HG03159 (cell line): Measurements from ENCODE around the gene OR5K2.

Source experiments
- ATAC-seq: cut with Tn5 transposase; IDR thresholded peaks from one replicate; pipeline ENCODE4 v1.9.1; 2021; ENCODE audit warnings: mild to moderate bottlenecking, moderate library complexity; ENCODE audit not compliant: unreplicated experiment

Gene OR5K2

GRCh38 chr3:98521897-98522543, 24.5 kb downstream of the OR5K2 start:
- peak; percentile 44 for ATAC-seq

GRCh38 chr3:98522544-98523281, 25.2 kb downstream of the OR5K2 start, which contains the start of gene CLDND1:
Gene CLDND1 (minus strand): TSS chr3:98522902. CDS start chr3:98521424, 1,478 bp downstream.
- peak; percentile 89 for ATAC-seq

- no peak for ATAC-seq
Measured at GRCh38 chr3:98525494-98525893, 28.0 kb downstream of the OR5K2 start.

- no peak for ATAC-seq
Measured at GRCh38 chr3:98528474-98529346, 31.2 kb downstream of the OR5K2 start.

- no peak for ATAC-seq
Measured at GRCh38 chr3:98529856-98530459, 32.5 kb downstream of the OR5K2 start.

GRCh38 chr3:98530676-98531075, 33.2 kb downstream of the OR5K2 start:
- ATAC-seq, result no peak

GRCh38 chr3:98531622-98532274, 34.3 kb downstream of the OR5K2 start, which contains the start of gene GPR15:
Gene GPR15 (plus strand): TSS chr3:98531978. CDS start chr3:98532034, 56 bp downstream.
- peak; percentile 35 for ATAC-seq

GRCh38 chr3:98532275-98532637, 34.8 kb downstream of the OR5K2 start:
- ATAC-seq, result no peak

GRCh38 chr3:98532709-98533571, 35.5 kb downstream of the OR5K2 start:
- no peak for ATAC-seq

GRCh38 chr3:98534168-98534567, 36.7 kb downstream of the OR5K2 start:
- ATAC-seq, result no peak

GRCh38 chr3:98534734-98535133, 37.3 kb downstream of the OR5K2 start:
- ATAC-seq, result no peak

- ATAC-seq, result peak; percentile 73
Measured at GRCh38 chr3:98536456-98537017, 39.1 kb downstream of the OR5K2 start.

GRCh38 chr3:98540346-98540745, 42.9 kb downstream of the OR5K2 start:
- ATAC-seq, result peak; percentile 48

GRCh38 chr3:98541695-98542094, 44.2 kb downstream of the OR5K2 start:
- no peak for ATAC-seq

- no peak for ATAC-seq
Measured at GRCh38 chr3:98542623-98543022, 45.1 kb downstream of the OR5K2 start.

- peak; percentile 54 for ATAC-seq
Measured at GRCh38 chr3:98545940-98546339, 48.5 kb downstream of the OR5K2 start.
